Body of pancreas (tissue), 4 donors: ENCODE measurements around the gene CCDC121. TPM values are rescaled to one million over a fixed set of nuclear protein-coding genes. Genes with fewer than 3 reads are reported as not detected.
A peak's percentile ranks its signal among the peaks of the same experiment; 100 is the strongest.

Experiments used
- ATAC-seq: fragments of 150-250 bp; one replicate; pipeline ENCODE4 v1.9.1; 2016
- DNase-seq, 4 donors: peaks; one replicate each; pipeline ENCODE4 v3.0.0-alpha.2; 2019
- H3K27ac ChIP-seq, 4 donors: fragments of 200-600 bp; sonication (generic); 1 replicate in 3 of 4; 2 replicates in 1 of 4; pipeline versions ENCODE4 v1.5.1 to v1.6.1; 2016 to 2019; ENCODE audit warnings: mild to moderate bottlenecking in 1 of 4, mixed read lengths in 1 of 4, moderate library complexity in 1 of 4
- H3K27me3 ChIP-seq, 2 donors: fragments of 200-600 bp; sonication (generic); one replicate each; pipeline ENCODE4 v1.6.0; 2016; ENCODE audit warnings: mild to moderate bottlenecking in 1 of 2
- H3K36me3 ChIP-seq, 2 donors: fragments of 200-600 bp; sonication (generic); replicated peaks in 1 of 2; 2 replicates each; pipeline ENCODE4 v1.5.1; 2016; ENCODE audit warnings: low read depth in 2 of 2; ENCODE audit not compliant: insufficient read depth in 1 of 2
- H3K4me1 ChIP-seq: fragments of 200-600 bp; sonication (generic); one replicate; pipeline ENCODE4 v1.6.0; 2016
- H3K4me3 ChIP-seq, 2 donors: fragments of 200-600 bp; sonication (generic); 1 replicate in 1 of 2; 2 replicates in 1 of 2; pipeline ENCODE4 v1.5.1; 2016 to 2019
- H3K9me3 ChIP-seq, 3 donors: fragments of 200-600 bp; sonication (generic); 1 replicate in 2 of 3; 2 replicates in 1 of 3; pipeline ENCODE4 v1.5.1; 2016
- CTCF ChIP-seq, 7 experiments: fragments of 450-650 bp in 4 of 7; fragments of 200-600 bp in 3 of 7; sonication (generic) in 3 of 7; IDR thresholded peaks; one replicate each; pipeline ENCODE4 v1.5.1; 2016 to 2019; ENCODE audit warnings: antibody characterized with exemption in 7 of 7
- POLR2A ChIP-seq, 3 donors: fragments of 450-650 bp; IDR thresholded peaks; one replicate each; pipeline ENCODE4 v1.6.1; 2016; ENCODE audit warnings: antibody characterized with exemption in 3 of 3, mild to moderate bottlenecking in 2 of 3
- WGBS, 2 donors: methylation state at CpG; one replicate each; pipeline ENCODE4 v1.1.5; 2017; 5-methylcytosine and 5-hydroxymethylcytosine counted together
- intact Hi-C: fragments of 100-400 bp; cut with DNase I; formaldehyde crosslinking; loops from one replicate; pipeline ENCODE4 v1.15.1; 2023
- total RNA-seq, 2 donors: library from RNA; depleted of rRNA; stranded (reverse); fragments of >200 nt; gene quantifications; one replicate each; pipeline ENCODE4 v1.1.0, GENCODE V29; 2016

The CCDC121 gene
- total RNA-seq, 2 donors from 2014 or later = 1.3 to 2.1 TPM

GRCh38 chr2:27591745-27592144 is 37.1 kb downstream of the CCDC121 start:
- no peak for TF ChIP-seq CTCF (IDR thresholded peaks at IDR 0.05)
- no peak for TF ChIP-seq POLR2A (IDR thresholded peaks at IDR 0.05)
- Histone ChIP-seq H3K9me3 (no peaks in the 10 kb centered on the region), H3K4me1 (peaks cover 6% of the 10 kb centered on the region), H3K36me3 (no peaks in the 10 kb centered on the region), H3K27ac (no peak overlapping the region), H3K4me3 (no peak overlapping the region), H3K27me3 (no peaks in the 10 kb centered on the region)
- DNase-seq = no peak
- no peak for ATAC-seq
- intact Hi-C loops = no loop called here
- 90 to 93% methylated on average over 3 of the region's 3 CpGs for WGBS, 2 donors

GRCh38 chr2:27588308-27588707 is 40.5 kb downstream of the CCDC121 start:
- Histone ChIP-seq H3K27me3 (no peaks in the 10 kb centered on the region), H3K4me1 (peaks cover 22% of the 10 kb centered on the region), H3K27ac (no peak overlapping the region), H3K36me3 (no peaks in the 10 kb centered on the region), H3K9me3 (no peaks in the 10 kb centered on the region), H3K4me3 (no peak overlapping the region)
- WGBS, 2 donors = 98 to 100% methylated on average over 2 of the region's 2 CpGs
- DNase-seq (no peak), ATAC-seq (no peak)
- TF ChIP-seq CTCF (IDR thresholded peaks at IDR 0.05) (no peak), POLR2A (IDR thresholded peaks at IDR 0.05) (no peak)
- intact Hi-C loops = no loop called here

GRCh38 chr2:27587025-27587424 is 41.8 kb downstream of the CCDC121 start:
- Histone ChIP-seq H3K4me3 (no peak overlapping the region), H3K4me1 (peaks cover 23% of the 10 kb centered on the region), H3K27me3 (no peaks in the 10 kb centered on the region), H3K9me3 (no peaks in the 10 kb centered on the region), H3K36me3 (no peaks in the 10 kb centered on the region), H3K27ac (no peak overlapping the region)
- TF ChIP-seq CTCF (IDR thresholded peaks at IDR 0.05) = no peak
- no peak for TF ChIP-seq POLR2A (IDR thresholded peaks at IDR 0.05)
- no peak for ATAC-seq
- intact Hi-C loops = no loop called here
- no peak for DNase-seq
- 96 to 97% methylated on average over 2 of the region's 2 CpGs for WGBS, 2 donors

GRCh38 chr2:27584597-27584996 is 44.2 kb downstream of the CCDC121 start:
- no peak overlapping the region for H3K4me3 ChIP-seq
- no peak for DNase-seq
- H3K4me1 ChIP-seq = peaks cover 23% of the 10 kb centered on the region
- no peak for ATAC-seq
- WGBS, 2 donors = 68 to 78% methylated on average over 3 of the region's 3 CpGs
- no peak for TF ChIP-seq CTCF (IDR thresholded peaks at IDR 0.05)
- TF ChIP-seq POLR2A (IDR thresholded peaks at IDR 0.05) = no peak
- intact Hi-C loops = no loop called here
- no peaks in the 10 kb centered on the region for H3K9me3 ChIP-seq
- H3K27me3 ChIP-seq = no peaks in the 10 kb centered on the region
- H3K27ac ChIP-seq = no peak overlapping the region
- H3K36me3 ChIP-seq = no peaks in the 10 kb centered on the region

GRCh38 chr2:27583390-27583915 is 45.4 kb downstream of the CCDC121 start:
- no peak for DNase-seq
- ATAC-seq = peak; percentile 3
- Histone ChIP-seq H3K4me1 (peaks cover 23% of the 10 kb centered on the region), H3K27ac (peak overlapping the region in 3 of 4 donors; percentile 25 to 54 (median 37)), H3K4me3 (peak overlapping the region; percentile 57 to 61), H3K9me3 (peaks cover 0 to 6% (median 0%) of the 10 kb centered on the region in 3 donors), H3K27me3 (no peaks in the 10 kb centered on the region), H3K36me3 (no peaks in the 10 kb centered on the region)
- TF ChIP-seq POLR2A (IDR thresholded peaks at IDR 0.05) (no peak), CTCF (IDR thresholded peaks at IDR 0.05) (no peak)
- 4 to 7% methylated on average over 12 of the region's 12 CpGs for WGBS, 2 donors
- intact Hi-C loops = no loop called here
